Right lobe of liver (tissue), 4 donors: ENCODE data around the gene FMN1.

Experiments
- POLR2A ChIP-seq: fragments of 450-650 bp; IDR thresholded peaks from one replicate; pipeline ENCODE4 v1.6.1; 2017; ENCODE audit warnings: antibody characterized with exemption, mild to moderate bottlenecking
- TF ChIP-seq, protein P1 (sequence below), 4 donors: fragments of 200-600 bp in 3 of 4; fragments of 450-650 bp in 1 of 4; IDR thresholded peaks; one replicate each; pipeline versions ENCODE4 v1.5.1 to v1.8.0; 2016 to 2022; ENCODE audit warnings: antibody characterized with exemption in 4 of 4, mild to moderate bottlenecking in 2 of 4
- donor health status: DM: no; HTN: no; CAD: no.
- donor health status: DM: no; HTN: no; CAD: no.
- donor health status: DM: no; HTN: yes; CAD: no.

DNA sequence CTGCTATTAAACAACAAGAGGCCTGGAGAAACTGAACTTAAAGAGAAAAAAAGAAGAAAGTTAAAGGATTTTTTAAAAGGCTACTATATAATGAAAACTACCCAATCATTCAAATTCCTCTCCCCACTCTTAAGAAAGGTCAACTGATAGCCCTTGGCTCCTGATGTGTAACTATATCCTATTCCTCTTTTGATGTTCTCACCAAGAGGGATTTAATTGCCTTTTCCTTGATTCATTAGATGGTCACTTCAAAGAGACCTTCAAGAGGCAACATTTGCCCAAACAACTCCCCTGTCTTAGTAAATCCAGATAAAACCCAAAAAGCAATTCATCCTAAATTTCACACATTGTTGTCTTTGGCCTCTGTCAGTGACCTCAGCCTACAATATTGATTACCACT, 86.0 kb downstream of the FMN1 start:
- TF ChIP-seq, protein P1, sequence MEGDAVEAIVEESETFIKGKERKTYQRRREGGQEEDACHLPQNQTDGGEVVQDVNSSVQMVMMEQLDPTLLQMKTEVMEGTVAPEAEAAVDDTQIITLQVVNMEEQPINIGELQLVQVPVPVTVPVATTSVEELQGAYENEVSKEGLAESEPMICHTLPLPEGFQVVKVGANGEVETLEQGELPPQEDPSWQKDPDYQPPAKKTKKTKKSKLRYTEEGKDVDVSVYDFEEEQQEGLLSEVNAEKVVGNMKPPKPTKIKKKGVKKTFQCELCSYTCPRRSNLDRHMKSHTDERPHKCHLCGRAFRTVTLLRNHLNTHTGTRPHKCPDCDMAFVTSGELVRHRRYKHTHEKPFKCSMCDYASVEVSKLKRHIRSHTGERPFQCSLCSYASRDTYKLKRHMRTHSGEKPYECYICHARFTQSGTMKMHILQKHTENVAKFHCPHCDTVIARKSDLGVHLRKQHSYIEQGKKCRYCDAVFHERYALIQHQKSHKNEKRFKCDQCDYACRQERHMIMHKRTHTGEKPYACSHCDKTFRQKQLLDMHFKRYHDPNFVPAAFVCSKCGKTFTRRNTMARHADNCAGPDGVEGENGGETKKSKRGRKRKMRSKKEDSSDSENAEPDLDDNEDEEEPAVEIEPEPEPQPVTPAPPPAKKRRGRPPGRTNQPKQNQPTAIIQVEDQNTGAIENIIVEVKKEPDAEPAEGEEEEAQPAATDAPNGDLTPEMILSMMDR (IDR thresholded peaks at IDR 0.05), result no peak
- TF ChIP-seq POLR2A, result no peak
